Amygdala (tissue), 56 donors: Measurements from ENCODE around the gene DYRK1A.

ENCODE experiments used
- DNase-seq, 56 donors: peaks; one replicate each; lab custom pipeline; 2025; lab: John Stamatoyannopoulos, UW

The DYRK1A gene

GRCh38 chr21:37443683-37444082 is 77.1 kb downstream of the DYRK1A start:
- DNase-seq, result no peak

DNA sequence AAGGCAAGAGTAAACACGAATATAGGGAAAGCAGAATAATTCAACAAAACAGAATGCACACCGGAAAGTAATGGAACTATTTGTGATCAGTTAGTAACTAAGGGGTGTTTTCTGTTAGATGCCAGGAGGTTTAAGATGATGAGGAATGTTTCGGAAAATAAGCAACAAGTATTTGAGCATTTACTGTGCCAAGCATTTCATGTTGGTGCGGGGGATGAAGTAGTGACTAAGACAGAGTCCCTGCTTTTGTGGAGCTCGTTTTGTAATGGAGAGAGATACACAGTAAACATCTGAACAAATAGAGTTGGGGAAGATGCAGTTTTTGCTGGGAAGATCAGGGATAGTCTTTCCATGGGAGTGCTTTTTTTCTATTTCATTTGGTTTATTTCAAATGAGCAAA is 78.7 kb downstream of the DYRK1A start:
- DNase-seq, result peak in 2 of 56 donors; percentile 8 to 10

- no peak for DNase-seq
Measured at GRCh38 chr21:37446552-37446951, 80.0 kb downstream of the DYRK1A start.

GRCh38 chr21:37447288-37447936 is 80.8 kb downstream of the DYRK1A start:
- DNase-seq, result no peak

- no peak for DNase-seq
Measured at GRCh38 chr21:37449302-37449937, 82.8 kb downstream of the DYRK1A start.

- no peak for DNase-seq
Measured at GRCh38 chr21:37450445-37450941, 83.9 kb downstream of the DYRK1A start.

DNA sequence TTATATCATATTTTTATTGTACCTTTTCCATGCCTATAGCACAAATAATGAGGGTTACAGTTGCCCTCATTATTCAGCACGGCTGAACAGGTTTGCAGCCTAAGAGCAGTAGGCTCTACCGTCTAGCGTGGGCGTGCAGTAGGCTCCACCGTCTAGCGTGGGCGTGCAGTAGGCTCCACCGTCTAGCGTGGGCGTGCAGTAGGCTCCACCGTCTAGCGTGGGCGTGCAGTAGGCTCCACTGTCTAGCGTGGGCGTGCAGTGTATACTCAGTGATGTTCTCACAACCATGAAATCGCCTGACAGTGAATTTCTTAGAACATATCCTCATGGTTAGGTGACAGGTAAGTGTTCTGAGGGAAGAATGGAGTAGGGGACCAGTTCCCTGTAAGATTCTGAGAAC is 84.9 kb downstream of the DYRK1A start:
- no peak for DNase-seq

GRCh38 chr21:37452227-37452626 is 85.7 kb downstream of the DYRK1A start:
- DNase-seq, result peak in 6 of 56 donors; percentile 5 to 28 (median 14)

GRCh38 chr21:37453350-37453749 is 86.8 kb downstream of the DYRK1A start:
- DNase-seq, result no peak

GRCh38 chr21:37454869-37455503 is 88.4 kb downstream of the DYRK1A start:
- DNase-seq, result no peak

DNA sequence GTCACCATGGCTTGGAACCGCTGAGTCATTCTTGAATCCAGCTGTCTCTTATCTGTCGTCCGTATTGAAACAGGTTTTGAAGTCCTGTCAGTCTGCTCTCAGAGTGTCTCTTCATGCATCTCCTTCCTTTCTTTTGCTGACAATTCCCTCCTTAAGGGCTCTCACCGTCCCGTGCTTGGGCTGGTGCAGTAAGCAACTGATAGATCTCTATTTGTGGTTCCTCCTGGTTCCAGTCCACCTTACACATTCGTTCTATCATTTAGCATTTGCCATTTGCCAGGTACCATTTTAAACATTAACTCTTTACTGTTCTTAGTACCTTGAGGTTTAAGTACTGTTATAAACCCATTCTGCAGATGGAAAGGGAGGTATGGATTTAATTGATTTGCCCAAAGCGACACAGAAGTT is 88.9 kb downstream of the DYRK1A start:
- no peak for DNase-seq

DNA sequence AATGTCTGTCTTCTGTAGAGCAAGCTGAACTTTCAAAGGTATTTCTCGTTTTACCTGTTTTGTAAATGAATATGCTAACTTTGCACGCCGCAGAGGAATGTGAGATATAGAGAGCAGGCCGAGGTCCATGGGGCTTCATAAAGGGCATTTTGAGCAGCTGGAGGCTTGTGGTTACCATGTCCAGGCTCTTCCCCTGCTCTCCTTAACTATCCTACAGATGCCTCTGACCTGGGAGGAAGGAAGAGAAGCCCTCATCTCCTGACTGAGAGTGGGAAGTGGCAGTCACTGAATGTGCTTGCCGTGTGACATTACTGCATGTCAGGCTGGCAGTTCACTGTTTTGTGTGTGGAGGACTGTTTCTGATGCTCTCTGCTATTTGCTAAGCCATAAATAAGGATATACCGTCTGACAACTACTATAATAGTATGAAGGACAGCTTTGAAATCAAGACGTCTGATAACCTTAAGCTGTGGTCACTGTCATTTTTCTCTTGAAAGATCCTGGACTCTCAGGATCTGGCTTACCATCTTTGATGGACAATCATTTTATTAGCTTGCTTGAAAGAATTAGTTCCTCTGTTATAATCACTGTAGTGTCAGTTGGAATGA is 92.2 kb downstream of the DYRK1A start:
- DNase-seq, result no peak

DNA sequence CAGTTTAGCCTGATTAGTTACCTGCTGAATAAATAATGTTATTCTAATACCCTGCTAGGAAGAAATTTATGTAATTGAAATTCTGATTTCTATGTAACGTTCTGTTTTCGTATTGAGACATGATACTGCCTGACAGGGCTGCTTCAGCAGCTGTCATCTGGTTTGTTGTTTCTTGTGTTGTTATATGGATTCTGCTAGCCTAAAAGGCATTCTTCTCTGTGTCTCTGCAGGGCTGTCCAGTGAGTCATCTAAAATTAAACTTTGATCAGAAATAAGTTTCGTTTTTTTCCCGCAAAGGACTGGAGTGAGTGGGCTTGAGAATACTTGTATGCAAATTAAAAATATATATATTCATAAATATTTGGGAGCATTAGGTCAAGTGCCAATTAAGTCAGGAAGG is 93.0 kb downstream of the DYRK1A start:
- no peak for DNase-seq

DNA sequence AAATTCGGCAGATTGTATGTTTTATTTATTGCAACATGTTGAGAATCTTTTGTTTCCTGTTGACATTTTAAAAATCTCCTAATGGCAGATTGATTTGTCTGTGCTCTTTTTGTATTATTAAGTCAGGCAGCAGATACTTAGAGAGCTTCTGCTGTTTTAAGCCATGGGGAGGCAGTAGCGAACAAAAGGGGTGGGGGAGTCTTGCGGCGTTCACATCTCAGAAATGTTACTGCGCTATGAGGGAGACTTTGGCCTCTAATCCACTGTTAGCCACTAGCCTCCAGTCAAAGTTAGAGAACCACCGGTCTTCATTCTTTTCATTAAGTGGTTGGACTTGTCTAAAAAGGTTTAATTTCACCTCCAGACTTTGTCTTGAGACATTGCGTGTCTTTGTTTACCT is 93.6 kb downstream of the DYRK1A start:
- DNase-seq, result no peak

DNA sequence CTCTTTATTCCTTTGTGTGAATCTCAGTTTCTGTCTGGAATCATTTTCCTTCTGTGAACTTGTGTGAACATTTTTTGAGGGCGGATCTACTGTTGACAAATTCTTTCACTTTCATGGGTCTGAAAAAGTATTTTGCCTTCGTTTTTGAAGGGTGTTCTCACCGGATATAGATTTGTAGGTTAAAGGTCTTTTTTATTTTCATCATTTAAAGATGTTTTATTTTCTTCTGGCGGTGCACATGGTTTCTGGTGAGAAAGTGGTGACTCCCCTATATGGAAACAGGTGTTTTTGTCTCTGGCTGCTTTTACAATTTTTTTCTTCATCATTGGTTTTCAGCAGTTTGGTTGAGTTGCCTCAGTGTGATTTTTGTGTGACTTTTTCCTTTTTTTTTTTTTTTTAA is 94.9 kb downstream of the DYRK1A start:
- no peak for DNase-seq

GRCh38 chr21:37462087-37462861 is 95.7 kb downstream of the DYRK1A start:
- DNase-seq, result no peak

GRCh38 chr21:37463083-37463801 is 96.7 kb downstream of the DYRK1A start:
- DNase-seq, result no peak

GRCh38 chr21:37467082-37467481 is 100.5 kb downstream of the DYRK1A start:
- DNase-seq, result no peak

GRCh38 chr21:37468909-37469308 is 102.3 kb downstream of the DYRK1A start:
- no peak for DNase-seq

DNA sequence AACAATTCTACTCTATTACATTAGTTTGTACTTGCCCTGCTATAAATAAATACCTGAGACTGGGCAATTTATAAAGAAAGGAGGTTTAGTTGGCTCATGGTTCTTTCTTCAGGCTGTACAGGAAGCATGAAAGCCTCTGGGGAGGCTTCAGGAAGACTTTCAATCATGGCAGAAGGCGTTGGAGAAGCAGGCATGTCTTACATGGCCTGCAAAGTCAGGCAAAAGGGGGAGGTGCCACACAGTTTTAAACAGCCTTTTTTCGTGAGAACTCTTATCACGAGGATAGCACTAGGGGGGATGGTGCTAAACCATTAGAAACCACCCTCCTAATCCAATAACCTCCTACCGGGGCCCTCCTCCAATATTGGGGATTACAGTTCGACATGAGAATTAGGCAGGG is 102.9 kb downstream of the DYRK1A start:
- no peak for DNase-seq
